ENCODE measurements around the gene NACC2. TPM values are rescaled to one million over a fixed set of nuclear protein-coding genes. Genes with fewer than 3 reads are reported as not detected.

The NACC2 gene
- polyA plus RNA-seq, 1 donor, result 11.8 TPM

GRCh38 chr9:136020671-136021070, 74.4 kb downstream of the NACC2 start:
- Histone ChIP-seq H3K27me3 (ENCODE audit: control insufficient read depth, insufficient read depth, low read length) (no peaks in the 10 kb centered on the region), H3K27ac (ENCODE audit: low read length) (no peak overlapping the region), H3K36me3 (ENCODE audit: control insufficient read depth, insufficient read depth, low read length) (peaks cover 13% of the 10 kb centered on the region), H3K9me3 (ENCODE audit: control insufficient read depth, low read depth, low read length) (no peaks in the 10 kb centered on the region), H3K4me1 (ENCODE audit: control insufficient read depth, insufficient read depth, low read length) (no peaks in the 10 kb centered on the region), H3K4me3 (ENCODE audit: low read length) (no peak overlapping the region)
- 85% methylated on average over 3 of the region's 9 CpGs for WGBS (ENCODE audit: insufficient coverage, low lambda C conversion rate)
- DNase-seq, result no peak

- peaks cover 17% of the 10 kb centered on the region for H3K36me3 ChIP-seq (ENCODE audit: control insufficient read depth, insufficient read depth, low read length)
- H3K27ac ChIP-seq (ENCODE audit: low read length), result no peak overlapping the region
- H3K9me3 ChIP-seq (ENCODE audit: control insufficient read depth, low read depth, low read length), result no peaks in the 10 kb centered on the region
- H3K4me3 ChIP-seq (ENCODE audit: low read length), result no peak overlapping the region
- no CpG with 5 or more reads among the region's 16 CpGs for WGBS (ENCODE audit: insufficient coverage, low lambda C conversion rate)
- no peak for DNase-seq
- no peaks in the 10 kb centered on the region for H3K27me3 ChIP-seq (ENCODE audit: control insufficient read depth, insufficient read depth, low read length)
- no peaks in the 10 kb centered on the region for H3K4me1 ChIP-seq (ENCODE audit: control insufficient read depth, insufficient read depth, low read length)
Observed at GRCh38 chr9:136020206-136020605, 74.9 kb downstream of the NACC2 start.

- WGBS (ENCODE audit: insufficient coverage, low lambda C conversion rate), result 100% methylated on average over 3 of the region's 19 CpGs
- DNase-seq, result no peak
- no peaks in the 10 kb centered on the region for H3K4me1 ChIP-seq (ENCODE audit: control insufficient read depth, insufficient read depth, low read length)
Observed at GRCh38 chr9:136019681-136020060, 75.4 kb downstream of the NACC2 start.

GRCh38 chr9:136019041-136019680, 75.9 kb downstream of the NACC2 start:
- H3K9me3 ChIP-seq (ENCODE audit: control insufficient read depth, low read depth, low read length), result no peaks in the 10 kb centered on the region
- H3K4me1 ChIP-seq (ENCODE audit: control insufficient read depth, insufficient read depth, low read length), result no peaks in the 10 kb centered on the region

More at GRCh38 chr9:136019681-136020060, 75.4 kb downstream of the NACC2 start:
- H3K9me3 ChIP-seq (ENCODE audit: control insufficient read depth, low read depth, low read length), result no peaks in the 10 kb centered on the region
- no peak overlapping the region for H3K4me3 ChIP-seq (ENCODE audit: low read length)
- peaks cover 20% of the 10 kb centered on the region for H3K36me3 ChIP-seq (ENCODE audit: control insufficient read depth, insufficient read depth, low read length)
- H3K27ac ChIP-seq (ENCODE audit: low read length), result no peak overlapping the region
- no peaks in the 10 kb centered on the region for H3K27me3 ChIP-seq (ENCODE audit: control insufficient read depth, insufficient read depth, low read length)

GRCh38 chr9:136018257-136019031, 76.6 kb downstream of the NACC2 start:
- Histone ChIP-seq H3K27me3 (ENCODE audit: control insufficient read depth, insufficient read depth, low read length) (no peaks in the 10 kb centered on the region), H3K27ac (ENCODE audit: low read length) (no peak overlapping the region), H3K4me1 (ENCODE audit: control insufficient read depth, insufficient read depth, low read length) (no peaks in the 10 kb centered on the region), H3K9me3 (ENCODE audit: control insufficient read depth, low read depth, low read length) (no peaks in the 10 kb centered on the region), H3K4me3 (ENCODE audit: low read length) (no peak overlapping the region), H3K36me3 (ENCODE audit: control insufficient read depth, insufficient read depth, low read length) (peaks cover 23% of the 10 kb centered on the region)
- no CpG with 5 or more reads among the region's 23 CpGs for WGBS (ENCODE audit: insufficient coverage, low lambda C conversion rate)
- DNase-seq, result no peak

More at GRCh38 chr9:136019041-136019680, 75.9 kb downstream of the NACC2 start:
- Histone ChIP-seq H3K36me3 (ENCODE audit: control insufficient read depth, insufficient read depth, low read length) (peaks cover 24% of the 10 kb centered on the region), H3K27ac (ENCODE audit: low read length) (no peak overlapping the region), H3K4me3 (ENCODE audit: low read length) (no peak overlapping the region), H3K27me3 (ENCODE audit: control insufficient read depth, insufficient read depth, low read length) (no peaks in the 10 kb centered on the region)
- WGBS (ENCODE audit: insufficient coverage, low lambda C conversion rate), result no CpG with 5 or more reads among the region's 28 CpGs
- no peak for DNase-seq

- H3K36me3 ChIP-seq (ENCODE audit: control insufficient read depth, insufficient read depth, low read length), result peaks cover 24% of the 10 kb centered on the region
- peaks cover 2% of the 10 kb centered on the region for H3K9me3 ChIP-seq (ENCODE audit: control insufficient read depth, low read depth, low read length)
- no peak for DNase-seq
- no peak overlapping the region for H3K4me3 ChIP-seq (ENCODE audit: low read length)
- H3K4me1 ChIP-seq (ENCODE audit: control insufficient read depth, insufficient read depth, low read length), result peaks cover 5% of the 10 kb centered on the region
- no peaks in the 10 kb centered on the region for H3K27me3 ChIP-seq (ENCODE audit: control insufficient read depth, insufficient read depth, low read length)
- H3K27ac ChIP-seq (ENCODE audit: low read length), result no peak overlapping the region
- no CpG with 5 or more reads among the region's 27 CpGs for WGBS (ENCODE audit: insufficient coverage, low lambda C conversion rate)
Observed at GRCh38 chr9:136017289-136018190, 77.5 kb downstream of the NACC2 start.

GRCh38 chr9:136016572-136017288, 78.4 kb downstream of the NACC2 start:
- Histone ChIP-seq H3K27ac (ENCODE audit: low read length) (no peak overlapping the region), H3K4me3 (ENCODE audit: low read length) (no peak overlapping the region), H3K27me3 (ENCODE audit: control insufficient read depth, insufficient read depth, low read length) (no peaks in the 10 kb centered on the region), H3K9me3 (ENCODE audit: control insufficient read depth, low read depth, low read length) (peaks cover 6% of the 10 kb centered on the region), H3K4me1 (ENCODE audit: control insufficient read depth, insufficient read depth, low read length) (peaks cover 14% of the 10 kb centered on the region), H3K36me3 (ENCODE audit: control insufficient read depth, insufficient read depth, low read length) (peaks cover 20% of the 10 kb centered on the region)
- WGBS (ENCODE audit: insufficient coverage, low lambda C conversion rate), result no CpG with 5 or more reads among the region's 23 CpGs
- no peak for DNase-seq

GRCh38 chr9:136015656-136016571, 79.2 kb downstream of the NACC2 start:
- Histone ChIP-seq H3K4me3 (ENCODE audit: low read length) (no peak overlapping the region), H3K36me3 (ENCODE audit: control insufficient read depth, insufficient read depth, low read length) (peaks cover 23% of the 10 kb centered on the region), H3K4me1 (ENCODE audit: control insufficient read depth, insufficient read depth, low read length) (peaks cover 16% of the 10 kb centered on the region), H3K27me3 (ENCODE audit: control insufficient read depth, insufficient read depth, low read length) (no peaks in the 10 kb centered on the region), H3K27ac (ENCODE audit: low read length) (no peak overlapping the region), H3K9me3 (ENCODE audit: control insufficient read depth, low read depth, low read length) (peaks cover 8% of the 10 kb centered on the region)
- WGBS (ENCODE audit: insufficient coverage, low lambda C conversion rate), result 100% methylated on average over 1 of the region's 28 CpGs
- DNase-seq, result no peak

- Histone ChIP-seq H3K9me3 (ENCODE audit: control insufficient read depth, low read depth, low read length) (peaks cover 8% of the 10 kb centered on the region), H3K4me1 (ENCODE audit: control insufficient read depth, insufficient read depth, low read length) (peaks cover 16% of the 10 kb centered on the region), H3K27me3 (ENCODE audit: control insufficient read depth, insufficient read depth, low read length) (no peaks in the 10 kb centered on the region), H3K36me3 (ENCODE audit: control insufficient read depth, insufficient read depth, low read length) (peaks cover 26% of the 10 kb centered on the region), H3K4me3 (ENCODE audit: low read length) (no peak overlapping the region), H3K27ac (ENCODE audit: low read length) (no peak overlapping the region)
- no peak for DNase-seq
- no CpG with 5 or more reads among the region's 19 CpGs for WGBS (ENCODE audit: insufficient coverage, low lambda C conversion rate)
Observed at GRCh38 chr9:136014924-136015633, 80.0 kb downstream of the NACC2 start.
